PFSK-1 (cell line): ENCODE data around the gene MRPS12.

Source experiments
- POLR2AphosphoS5 ChIP-seq: IDR thresholded peaks from 2 replicates; pipeline ENCODE4 v1.6.1; 2012; ENCODE audit warnings: low read depth, mild to moderate bottlenecking, control low read depth, low read length, moderate library complexity
- SIN3A ChIP-seq: IDR thresholded peaks from 2 replicates; pipeline ENCODE4 v1.6.1; 2012; ENCODE audit warnings: mild to moderate bottlenecking, low read length, moderate library complexity, borderline replicate concordance; ENCODE audit not compliant: insufficient read depth
- TAF1 ChIP-seq: IDR thresholded peaks from 2 replicates; pipeline ENCODE4 v1.6.1; 2012; ENCODE audit warnings: low read length, control low read depth, borderline replicate concordance; ENCODE audit not compliant: insufficient read depth

DNA sequence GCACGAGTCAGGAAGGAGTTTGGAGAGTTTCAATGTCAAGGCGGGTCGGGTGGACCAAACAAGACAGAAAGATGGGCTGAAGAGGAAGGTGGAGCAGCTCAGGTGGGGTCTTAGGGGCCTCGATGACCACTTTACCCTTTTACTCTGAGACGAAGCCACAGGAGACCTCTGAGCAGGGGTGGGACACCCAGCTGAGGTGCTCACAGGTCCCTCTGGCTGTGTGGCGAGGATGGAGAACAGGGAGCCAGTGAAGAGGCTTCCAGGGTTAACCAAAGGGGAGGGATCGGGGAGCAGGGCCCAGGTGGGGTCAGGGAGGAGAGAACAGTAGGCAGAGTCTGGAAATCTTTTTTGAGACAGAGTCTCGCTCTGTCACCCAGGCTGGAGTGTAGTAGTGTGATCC, 16.8 kb upstream of the MRPS12 start:
- TF ChIP-seq TAF1 (no peak), POLR2AphosphoS5 (no peak), SIN3A (no peak)
